Hippocampal formation (tissue), 2 donors: Measurements from ENCODE around the gene MYMX.
"Not testable (repeated sequence)": the region's sequence is repeated elsewhere in the genome, so short reads cannot be mapped to it uniquely, and the experiment has no call there.

Experiments used
- DNase-seq, 2 donors: peaks; one replicate each; lab custom pipeline; 2025; lab: John Stamatoyannopoulos, UW

The MYMX gene

DNA sequence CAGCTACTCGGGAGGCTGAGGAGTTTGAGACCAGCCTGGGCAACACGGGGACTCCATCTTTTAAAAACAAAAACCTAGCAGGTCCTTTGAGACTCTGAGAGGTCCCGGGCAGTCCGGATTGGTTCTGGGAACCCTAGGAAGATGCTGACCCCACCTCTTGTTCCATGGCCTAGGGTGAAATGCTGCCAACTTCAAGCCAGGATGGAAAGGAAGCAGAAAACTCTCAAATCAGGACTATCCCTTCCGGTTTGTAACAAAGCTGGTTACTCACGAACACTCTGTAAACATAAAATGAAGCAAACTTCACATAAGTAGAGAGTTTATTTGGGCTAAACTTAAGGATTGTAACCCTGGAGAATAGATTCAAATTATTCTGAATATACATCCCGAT lies 30.1 kb upstream of the MYMX start:
- no peak for DNase-seq

DNA sequence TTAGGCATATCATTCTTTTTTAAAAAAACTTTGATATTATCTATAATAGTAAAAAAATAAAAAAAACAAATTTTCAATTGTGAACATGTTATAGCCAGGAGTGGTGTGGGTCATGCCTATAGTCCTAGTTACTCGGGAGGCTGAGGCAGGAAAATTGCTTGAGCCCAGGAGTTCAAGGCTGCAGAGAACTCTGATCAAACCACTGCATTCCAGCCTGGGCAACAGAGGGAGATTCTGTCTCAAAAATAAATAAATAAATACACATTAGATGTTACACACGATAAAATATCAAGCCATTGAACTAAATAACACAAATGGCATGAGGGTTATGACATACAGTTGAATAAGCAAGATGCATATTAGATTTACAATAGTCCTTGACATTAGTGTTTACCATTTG lies 27.9 kb upstream of the MYMX start:
- DNase-seq: no peak

DNA sequence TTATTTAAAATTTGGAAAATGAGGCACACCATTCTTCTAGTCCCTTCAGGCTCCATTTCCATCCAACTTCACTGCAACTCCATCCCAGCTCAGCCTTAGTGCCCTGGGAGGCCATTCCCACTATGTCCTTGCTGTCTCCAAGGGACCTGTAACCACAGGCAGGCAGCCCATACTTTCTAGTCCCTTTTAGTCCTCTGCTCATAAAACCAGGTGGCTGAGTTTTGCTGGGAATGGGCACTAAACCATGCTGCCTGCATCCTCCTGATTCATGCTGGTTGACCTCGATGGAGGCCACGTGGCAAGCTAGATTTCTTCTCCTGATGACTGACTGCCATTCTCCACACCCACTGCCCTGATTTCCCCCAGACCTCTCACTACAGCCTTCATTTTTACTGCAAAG lies 27.5 kb upstream of the MYMX start:
- DNase-seq: no peak

- no peak for DNase-seq
Measured at GRCh38 chr6:44190715-44191114, 26.0 kb upstream of the MYMX start.

DNA sequence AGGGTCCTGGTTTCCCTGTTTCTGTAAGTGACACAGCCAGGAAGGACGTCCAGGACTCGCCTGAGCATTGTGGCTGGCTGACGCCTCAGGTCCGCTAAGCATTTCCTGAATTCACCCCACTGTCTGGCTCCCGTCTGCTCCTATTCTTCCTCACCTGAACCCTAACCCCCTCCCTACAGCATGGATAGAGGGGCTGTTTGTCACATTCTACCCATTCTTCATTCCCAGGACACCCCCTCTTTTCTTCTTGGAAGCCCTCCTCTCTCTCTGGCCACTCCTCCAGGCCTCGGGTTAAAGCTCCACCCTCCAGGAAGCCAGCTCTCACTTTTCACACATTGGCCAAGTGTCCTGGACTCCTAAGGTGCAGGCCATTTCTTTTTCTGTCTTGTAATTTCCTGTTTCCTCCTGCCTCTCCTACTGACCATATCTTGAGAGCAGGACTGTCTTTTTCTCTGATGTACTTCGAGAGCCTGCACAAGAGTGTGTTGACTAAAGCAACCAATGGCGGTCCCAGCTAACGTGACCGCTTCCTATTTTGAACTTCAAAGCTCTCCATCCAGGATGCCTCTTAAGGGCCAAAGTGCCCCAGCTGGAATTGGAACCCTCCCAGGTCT lies 24.2 kb upstream of the MYMX start:
- DNase-seq: no peak

DNA sequence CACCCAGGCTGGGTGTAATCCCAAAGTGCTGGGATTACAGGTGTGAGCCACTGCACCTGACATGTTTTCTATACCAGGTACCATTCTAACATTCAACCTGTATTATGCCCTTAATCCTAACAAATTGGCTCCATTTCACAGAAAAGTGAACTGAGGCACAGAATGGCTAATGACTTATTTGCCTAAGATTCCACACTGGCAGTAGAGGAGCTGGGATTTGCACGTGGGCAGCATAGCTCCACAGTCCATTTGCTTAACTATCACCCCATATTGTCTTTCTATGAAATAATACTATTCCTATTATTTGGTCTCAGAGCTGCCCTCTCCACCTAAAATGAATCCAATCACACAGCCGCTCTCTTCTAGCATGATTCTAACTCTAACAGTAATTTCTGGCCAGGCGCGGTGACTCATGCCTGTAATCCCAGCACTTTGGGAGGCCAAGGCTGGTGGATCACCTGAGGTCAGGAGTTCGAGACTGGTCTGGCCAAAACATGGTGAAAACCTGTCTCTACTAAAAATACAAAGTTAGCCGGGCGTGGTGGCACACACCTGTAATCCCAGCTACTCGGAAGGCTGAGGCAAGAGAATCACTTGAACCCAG lies 23.3 kb upstream of the MYMX start:
- no peak for DNase-seq

- DNase-seq: no peak
Measured at GRCh38 chr6:44194326-44194725, 22.4 kb upstream of the MYMX start.

DNA sequence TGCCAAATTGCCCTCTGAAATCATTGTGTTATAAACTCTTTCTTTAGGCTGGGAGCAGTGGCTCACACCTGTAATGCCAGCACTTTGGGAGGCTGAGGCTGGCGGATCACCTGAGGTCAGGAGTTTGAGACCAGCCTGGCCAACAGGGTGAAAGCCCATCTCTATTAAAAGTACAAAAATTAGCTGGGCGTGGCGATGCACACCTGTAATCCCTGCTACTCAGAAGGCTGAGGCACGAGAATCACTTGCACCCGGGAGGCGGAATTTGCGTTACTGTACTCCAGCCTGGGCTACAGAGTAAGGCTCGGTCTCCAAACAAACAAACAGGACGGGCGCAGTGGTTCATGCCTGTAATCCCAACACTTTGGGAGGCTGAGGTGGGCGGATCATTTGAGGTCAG lies 20.4 kb upstream of the MYMX start:
- DNase-seq: not testable (repeated sequence)

- DNase-seq: no peak
Measured at GRCh38 chr6:44198684-44199083, 18.0 kb upstream of the MYMX start.

DNA sequence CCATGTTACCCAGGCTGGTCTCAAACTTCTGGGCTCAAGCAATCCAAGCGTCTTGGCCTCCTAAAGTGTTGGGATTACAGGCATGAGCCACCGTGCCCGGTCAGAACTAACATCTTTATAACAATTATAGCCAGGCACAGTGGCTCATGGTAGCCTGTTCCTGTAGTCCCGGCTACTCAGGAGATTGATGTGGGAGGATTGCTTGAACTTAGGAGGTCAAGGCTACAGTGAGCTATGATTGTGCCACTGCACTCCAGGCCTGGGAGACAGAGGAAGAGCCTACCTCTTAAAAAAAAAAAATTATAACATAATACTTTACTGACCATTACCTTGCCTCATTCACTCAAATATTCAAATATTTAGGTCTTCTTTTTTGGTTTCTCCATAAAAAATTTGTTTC lies 16.8 kb upstream of the MYMX start:
- no peak for DNase-seq

- no peak for DNase-seq
Measured at GRCh38 chr6:44201200-44201599, 15.5 kb upstream of the MYMX start.

- DNase-seq: no peak
Measured at GRCh38 chr6:44201638-44202303, 15.0 kb upstream of the MYMX start.

GRCh38 chr6:44202332-44202971 lies 14.3 kb upstream of the MYMX start:
- DNase-seq: no peak

GRCh38 chr6:44202972-44203750 lies 13.6 kb upstream of the MYMX start:
- DNase-seq: no peak

- DNase-seq: no peak
Measured at GRCh38 chr6:44203955-44204354, 12.8 kb upstream of the MYMX start.

DNA sequence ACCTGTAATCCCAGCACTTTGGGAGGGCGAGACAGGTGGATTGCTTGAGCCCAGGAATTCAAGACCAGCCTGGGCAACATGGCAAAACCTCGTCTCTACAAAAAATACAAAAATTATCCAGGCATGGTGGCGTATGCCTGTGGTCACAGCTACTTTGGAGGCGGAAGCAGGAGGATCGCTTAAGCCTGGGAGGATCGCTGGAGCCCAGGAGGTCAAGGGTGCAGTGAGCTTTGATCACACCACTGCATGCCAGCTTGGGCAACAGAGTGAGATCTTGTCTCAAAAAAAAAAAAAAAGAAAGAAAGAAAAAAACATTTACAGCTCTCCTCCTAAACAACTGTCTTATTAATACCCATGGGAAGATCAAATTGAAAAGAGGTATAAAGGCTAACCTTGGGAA lies 8.8 kb upstream of the MYMX start:
- DNase-seq: no peak

- DNase-seq: no peak
Measured at GRCh38 chr6:44211284-44211683, 5.4 kb upstream of the MYMX start.

- no peak for DNase-seq
Measured at GRCh38 chr6:44214307-44214706, 2.4 kb upstream of the MYMX start.

DNA sequence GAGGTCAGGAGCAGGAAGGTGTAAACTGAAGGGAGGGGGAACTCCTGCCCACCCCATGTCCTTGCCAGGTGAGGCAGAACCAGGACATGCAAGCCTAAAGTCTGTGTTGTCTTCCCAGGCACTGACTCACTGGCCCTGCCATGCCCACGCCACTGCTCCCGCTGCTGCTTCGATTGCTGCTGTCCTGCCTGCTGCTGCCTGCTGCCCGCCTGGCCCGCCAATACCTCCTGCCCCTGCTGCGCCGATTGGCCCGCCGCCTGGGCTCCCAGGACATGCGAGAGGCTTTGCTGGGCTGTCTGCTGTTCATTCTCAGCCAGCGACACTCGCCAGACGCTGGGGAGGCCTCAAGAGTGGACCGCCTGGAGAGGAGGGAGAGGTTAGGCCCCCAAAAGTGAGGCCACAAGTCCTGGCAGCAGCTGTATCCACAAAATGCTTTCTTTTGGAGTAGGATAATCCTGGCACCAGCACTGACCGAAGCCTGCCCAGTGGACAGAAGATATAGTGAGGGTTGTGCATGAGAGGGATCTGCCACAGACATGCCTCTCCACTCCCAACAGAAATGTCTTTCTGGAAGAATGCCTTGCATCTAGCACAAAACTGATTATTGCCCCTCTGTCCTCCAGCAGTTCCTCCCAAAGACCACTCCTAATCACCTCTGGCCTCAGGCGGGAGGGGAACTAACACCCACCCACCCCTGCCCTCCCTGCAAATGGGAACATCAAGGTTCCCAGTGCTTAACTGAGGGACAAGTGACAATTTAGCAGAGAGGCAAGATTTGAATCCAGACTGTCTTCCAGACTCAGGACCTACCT lies 812 bp downstream of the MYMX start:
- peak in 1 of 2 donors; percentile 58 for DNase-seq

DNA sequence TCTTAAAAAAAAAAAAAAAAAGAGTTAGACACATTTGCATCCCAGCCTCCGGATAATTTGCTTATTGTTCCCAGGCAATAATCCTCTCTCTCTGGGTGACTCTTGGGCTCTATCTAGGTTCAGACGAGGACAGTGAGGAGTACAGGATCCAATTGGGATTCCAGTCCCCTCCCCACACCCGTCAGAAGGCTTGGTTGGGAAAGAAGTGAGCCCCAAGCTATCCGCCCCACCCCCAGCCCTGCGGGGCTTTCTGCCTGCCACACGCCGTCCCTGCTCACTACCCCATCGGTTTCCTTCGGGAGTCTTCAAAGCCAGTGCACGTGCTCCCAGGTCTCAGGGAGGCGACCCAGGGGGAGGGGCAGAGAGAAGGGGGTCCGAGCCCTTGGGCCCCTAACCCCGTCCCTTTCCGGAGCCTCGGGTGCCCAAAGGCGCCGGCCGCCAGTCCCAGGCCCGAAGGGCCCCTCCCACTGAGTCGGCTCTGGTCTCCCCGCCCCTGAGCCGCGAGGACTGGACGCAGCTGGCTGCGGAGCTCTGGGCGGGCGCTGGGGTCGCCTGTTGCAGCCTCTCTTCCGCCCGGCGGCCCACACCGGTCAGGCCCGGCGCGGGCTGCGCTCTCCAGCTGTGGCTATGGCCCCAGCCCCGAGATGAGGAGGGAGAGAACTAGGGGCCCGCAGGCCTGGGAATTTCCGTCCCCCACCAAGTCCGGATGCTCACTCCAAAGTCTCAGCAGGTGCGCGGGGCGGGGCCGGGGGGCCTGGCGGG lies 2.5 kb downstream of the MYMX start:
- peak in 1 of 2 donors; percentile 54 for DNase-seq
